Retinal pigment epithelial cell (primary cell): ENCODE measurements around the gene PTPRD.

ENCODE experiments used
- DNase-seq: peaks from one replicate; pipeline ENCODE4 v3.0.0-alpha.2; 2010; ENCODE audit warnings: low read depth
- H3K4me3 ChIP-seq: 2 replicates; pipeline ENCODE4 v1.5.1; 2011; ENCODE audit warnings: mild to moderate bottlenecking, low read length, control low read depth, moderate library complexity
- TF ChIP-seq, protein P1 (sequence below): conservative IDR thresholded peaks from 2 replicates; pipeline ENCODE4 v1.5.1; 2011; ENCODE audit warnings: low read depth, low read length, control low read depth, inconsistent platforms

Gene PTPRD

DNA sequence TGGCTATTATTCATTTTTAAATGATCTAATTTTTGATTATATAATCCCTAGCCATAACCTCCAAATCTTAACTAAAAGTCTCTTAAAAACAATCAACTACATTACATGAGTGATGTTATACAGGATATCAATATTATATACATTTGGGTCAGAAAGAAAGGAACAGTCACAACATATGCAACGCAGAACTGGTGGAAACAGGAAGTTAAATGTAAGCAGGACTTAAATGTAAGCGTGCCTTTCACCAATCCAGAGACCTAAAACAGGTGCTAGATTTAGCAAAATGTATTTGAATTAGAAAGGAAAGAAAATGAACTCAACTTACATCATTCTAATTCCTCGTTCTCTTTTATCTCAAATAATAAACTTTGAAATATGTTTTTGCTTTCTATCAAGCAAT is 738.5 kb downstream of the PTPRD start:
- DNase-seq = no peak
- TF ChIP-seq, protein P1, sequence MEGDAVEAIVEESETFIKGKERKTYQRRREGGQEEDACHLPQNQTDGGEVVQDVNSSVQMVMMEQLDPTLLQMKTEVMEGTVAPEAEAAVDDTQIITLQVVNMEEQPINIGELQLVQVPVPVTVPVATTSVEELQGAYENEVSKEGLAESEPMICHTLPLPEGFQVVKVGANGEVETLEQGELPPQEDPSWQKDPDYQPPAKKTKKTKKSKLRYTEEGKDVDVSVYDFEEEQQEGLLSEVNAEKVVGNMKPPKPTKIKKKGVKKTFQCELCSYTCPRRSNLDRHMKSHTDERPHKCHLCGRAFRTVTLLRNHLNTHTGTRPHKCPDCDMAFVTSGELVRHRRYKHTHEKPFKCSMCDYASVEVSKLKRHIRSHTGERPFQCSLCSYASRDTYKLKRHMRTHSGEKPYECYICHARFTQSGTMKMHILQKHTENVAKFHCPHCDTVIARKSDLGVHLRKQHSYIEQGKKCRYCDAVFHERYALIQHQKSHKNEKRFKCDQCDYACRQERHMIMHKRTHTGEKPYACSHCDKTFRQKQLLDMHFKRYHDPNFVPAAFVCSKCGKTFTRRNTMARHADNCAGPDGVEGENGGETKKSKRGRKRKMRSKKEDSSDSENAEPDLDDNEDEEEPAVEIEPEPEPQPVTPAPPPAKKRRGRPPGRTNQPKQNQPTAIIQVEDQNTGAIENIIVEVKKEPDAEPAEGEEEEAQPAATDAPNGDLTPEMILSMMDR = no peak

DNA sequence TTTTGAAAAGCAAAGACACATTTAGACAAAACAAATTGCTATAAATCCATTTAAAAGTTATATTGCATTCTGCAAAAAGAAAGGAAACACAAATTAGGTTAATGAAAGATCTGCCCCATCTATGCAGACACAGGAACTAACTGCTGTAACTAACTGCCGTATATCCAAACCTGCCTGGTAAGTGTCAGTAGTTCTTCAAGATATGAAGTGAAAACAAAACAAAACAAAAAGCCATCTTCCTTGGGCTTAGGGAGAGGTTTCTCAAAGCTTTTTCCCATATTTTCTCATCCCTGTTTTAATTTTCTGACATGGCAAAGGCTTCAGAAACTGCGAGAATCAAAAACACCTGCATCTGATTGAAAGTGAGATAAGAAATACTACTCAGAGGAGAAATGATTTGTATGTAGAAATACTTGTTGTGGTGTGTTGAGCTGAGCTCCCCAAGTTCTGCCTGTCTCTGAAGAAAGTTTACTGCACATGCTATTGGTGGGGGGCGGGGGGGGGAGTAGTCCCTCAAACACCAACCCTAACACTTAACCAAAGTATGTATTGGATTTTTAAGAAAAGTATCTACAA is 750.5 kb downstream of the PTPRD start:
- DNase-seq = no peak
- TF ChIP-seq, protein P1 = no peak
- no peak overlapping the region for H3K4me3 ChIP-seq

More for the DNA sequence above, 738.5 kb downstream of the PTPRD start:
- no peak overlapping the region for H3K4me3 ChIP-seq

DNA sequence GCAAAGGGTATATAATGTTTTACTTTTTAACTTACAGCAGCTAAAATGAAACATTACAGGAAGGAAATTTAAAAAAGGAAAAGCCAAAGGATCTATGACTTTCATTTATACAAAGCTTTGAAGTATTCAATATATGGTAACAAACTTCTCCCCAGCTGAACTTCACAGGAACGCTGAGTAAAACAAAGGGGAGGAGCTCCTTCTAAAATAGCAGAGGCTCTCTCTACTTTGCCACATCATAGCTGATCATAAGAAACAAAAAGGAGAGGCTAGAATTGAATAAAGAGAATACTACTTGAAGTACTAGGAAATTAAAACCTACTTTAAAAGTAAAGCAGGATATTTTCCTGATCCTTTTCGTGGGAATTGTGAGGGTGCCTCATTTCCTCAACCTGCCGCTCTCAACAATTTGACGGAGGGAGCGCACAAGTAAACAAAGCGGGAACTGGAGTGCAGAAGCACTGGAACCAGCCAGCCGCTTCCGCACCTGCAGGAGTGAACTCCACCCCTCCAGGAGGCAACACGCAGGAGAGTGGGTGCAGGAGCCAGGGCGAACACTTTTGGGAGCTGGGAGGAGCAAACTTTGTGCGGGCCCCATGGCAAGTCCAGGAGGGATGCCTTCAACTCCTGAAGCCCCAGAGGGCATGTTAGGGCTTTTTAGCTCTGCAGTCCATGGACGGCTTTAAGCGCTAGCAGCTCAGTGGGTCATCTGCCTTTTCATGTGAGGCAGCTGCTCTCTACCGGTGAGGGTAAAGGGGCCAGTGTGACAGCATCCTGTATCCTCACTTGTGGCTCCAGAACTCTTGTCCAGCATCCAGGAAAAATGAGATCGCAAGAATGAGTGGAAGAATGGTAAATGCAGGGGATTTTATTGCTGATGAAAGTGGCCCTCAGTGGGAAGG is 757.4 kb downstream of the PTPRD start:
- no peak overlapping the region for H3K4me3 ChIP-seq
- no peak for DNase-seq
- TF ChIP-seq, protein P1 = no peak

DNA sequence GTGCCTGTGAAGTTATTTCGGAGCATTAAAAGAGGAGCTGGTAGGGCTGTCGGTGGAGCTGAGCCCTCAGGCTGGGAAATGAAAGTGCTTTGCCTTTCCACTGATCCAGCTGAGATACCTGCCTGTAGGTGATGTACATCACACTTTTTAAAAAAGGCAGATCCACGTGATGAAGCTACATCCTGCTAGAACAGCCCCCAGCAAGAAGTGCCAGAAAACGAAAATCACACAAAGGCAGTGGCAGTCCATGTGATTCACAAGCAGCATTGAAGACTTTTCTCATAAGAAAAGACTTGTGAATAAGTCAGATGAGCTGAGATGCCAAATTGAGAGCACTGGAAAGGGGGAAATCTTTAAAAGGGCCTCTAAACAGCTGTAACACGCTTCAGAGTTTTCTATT is 765.1 kb downstream of the PTPRD start:
- no peak overlapping the region for H3K4me3 ChIP-seq
- TF ChIP-seq, protein P1 = no peak
- no peak for DNase-seq

DNA sequence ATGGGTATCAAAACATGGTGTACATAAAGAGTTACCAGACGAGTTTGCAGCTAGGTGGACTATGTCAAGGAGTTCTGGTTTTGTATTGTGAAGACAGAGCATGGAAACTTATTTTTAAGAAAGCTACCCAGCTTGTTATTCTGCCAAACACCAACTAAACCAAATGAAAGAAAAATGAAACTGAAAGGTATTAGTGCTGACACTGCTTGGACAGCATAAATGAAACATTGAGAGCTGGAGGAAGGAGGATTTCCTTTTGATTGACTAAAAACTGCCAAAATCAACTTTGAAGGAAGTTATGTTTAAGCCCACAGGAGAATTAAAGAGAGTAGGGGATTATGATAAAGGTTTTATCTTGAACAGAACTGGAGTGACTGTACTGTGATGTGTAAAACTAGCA is 766.2 kb downstream of the PTPRD start:
- TF ChIP-seq, protein P1 = no peak
- no peak overlapping the region for H3K4me3 ChIP-seq
- DNase-seq = no peak

DNA sequence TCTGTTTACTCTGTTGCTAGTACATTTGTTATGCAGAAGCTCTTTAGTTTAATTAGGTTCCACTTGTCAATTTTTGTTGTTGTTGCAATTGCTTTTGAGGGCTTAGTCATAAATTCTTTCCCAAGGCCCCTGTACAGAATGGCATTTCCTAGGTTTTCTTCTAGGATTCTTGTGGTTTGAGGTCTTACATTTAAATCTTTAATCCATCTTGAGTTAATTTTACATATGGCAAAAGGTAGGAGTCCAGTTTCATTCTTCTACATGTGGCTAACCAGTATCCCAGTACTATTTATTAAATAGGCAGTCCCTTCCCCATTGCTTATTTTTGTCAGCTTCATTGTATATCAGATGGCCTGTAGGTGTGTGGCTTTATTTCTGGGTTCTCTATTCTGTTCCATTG is 792.4 kb downstream of the PTPRD start:
- TF ChIP-seq, protein P1 = no peak
- H3K4me3 ChIP-seq = no peak overlapping the region
- DNase-seq = peak; percentile 82

DNA sequence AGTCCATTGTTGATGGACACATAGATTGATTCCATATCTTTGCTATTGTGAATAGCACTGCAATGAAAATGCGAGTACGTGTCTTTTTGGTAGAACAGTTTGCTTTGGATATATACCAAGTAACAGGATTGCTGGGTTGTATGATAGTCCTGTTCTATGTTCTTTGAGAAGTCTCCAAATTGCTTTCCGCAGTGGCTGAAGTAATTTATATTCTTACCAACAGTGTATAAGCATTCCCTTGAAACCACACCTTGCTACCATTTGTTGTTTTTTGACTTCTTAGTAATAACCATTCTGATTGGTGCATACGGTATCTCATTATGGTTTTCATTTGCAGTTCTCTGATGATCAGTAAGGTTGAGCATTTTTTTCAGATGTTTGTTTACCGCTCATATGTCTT is 792.9 kb downstream of the PTPRD start:
- TF ChIP-seq, protein P1 = no peak
- DNase-seq = no peak
- no peak overlapping the region for H3K4me3 ChIP-seq
